ENCODE data around the gene ESRRG.

The ESRRG gene

DNA sequence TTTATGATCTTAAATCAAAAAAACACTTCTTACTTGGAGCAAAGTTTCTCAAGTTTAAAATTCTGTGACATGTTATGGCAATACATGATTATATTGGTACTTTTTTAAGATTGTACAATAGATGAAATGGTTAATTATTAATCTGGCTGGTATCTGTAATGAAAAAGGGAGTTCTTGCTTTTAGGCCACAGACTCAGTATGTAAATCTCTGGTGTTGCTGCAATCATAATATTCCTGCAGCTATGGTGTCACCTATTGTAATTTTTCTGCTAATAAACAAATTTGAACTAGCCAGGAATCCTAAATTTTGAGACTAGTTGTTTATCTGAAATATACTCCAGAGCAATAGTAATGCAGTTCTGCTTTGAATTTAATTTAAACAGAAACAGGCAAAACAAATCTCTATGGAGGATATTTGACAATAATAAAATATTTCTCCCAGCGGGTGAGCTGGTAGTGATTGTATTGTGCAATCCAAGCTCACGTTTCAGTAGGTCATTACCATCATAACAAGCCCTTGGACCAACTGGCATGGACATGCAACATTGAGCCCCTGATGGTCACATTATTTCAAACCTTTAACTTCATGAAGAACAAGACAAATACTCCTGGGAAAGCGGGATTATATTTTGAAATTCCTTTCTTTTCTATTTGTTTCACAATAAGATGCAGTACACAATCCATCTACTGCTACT lies 222.8 kb downstream of the ESRRG start:
- DNase-seq = peak in 1 of 2 experiments; percentile 8

DNA sequence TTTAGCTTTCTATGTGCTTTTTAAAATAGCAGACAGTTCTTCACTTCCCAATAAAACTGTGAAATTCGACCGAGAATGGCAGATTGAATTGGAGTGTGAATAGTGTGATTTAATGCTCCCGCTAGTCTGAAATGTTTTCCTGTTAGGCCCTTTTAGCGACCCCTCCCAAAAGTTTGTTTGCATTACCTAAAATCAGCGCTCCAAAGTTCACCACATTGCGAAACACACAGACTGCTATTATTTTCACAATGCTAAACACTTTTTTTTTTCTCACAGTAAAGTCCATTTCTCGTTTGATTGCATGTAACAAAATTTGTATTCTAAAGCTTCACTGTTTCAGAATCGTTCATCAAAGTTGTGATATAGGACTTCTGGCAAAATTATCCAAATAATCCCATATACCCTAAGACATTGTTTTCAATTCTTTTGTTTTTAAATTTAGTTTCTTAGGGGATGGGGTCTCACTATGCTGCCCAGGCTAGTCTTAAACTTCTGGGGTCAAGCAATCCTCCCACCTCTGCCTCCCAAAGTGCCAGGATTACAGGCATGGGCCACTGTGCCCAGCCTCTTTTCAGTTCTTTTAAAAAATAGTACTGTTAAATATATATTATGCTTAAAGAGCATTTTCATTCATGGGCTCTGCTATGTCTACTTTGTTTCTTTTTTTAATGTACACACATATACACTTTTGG lies 223.5 kb downstream of the ESRRG start:
- no peak for DNase-seq

DNA sequence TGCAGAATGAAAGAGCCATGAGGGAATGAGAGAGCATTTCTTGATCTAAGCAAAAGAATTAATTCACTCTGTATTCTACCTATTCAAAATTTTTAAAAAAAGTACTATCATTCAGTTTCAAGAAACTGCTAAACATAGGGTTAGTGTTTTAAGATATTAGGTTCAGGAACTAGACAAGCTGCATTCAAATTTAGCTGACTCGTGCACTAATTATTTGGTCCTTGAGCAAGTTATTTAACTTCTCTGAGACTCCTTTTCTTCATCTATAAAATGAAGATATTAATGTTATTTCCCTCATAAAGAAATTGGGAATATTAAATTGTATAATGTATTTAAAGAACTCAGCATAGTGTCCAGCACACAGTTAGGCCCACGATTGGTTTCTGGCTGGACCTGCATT lies 225.0 kb downstream of the ESRRG start:
- no peak for DNase-seq

DNA sequence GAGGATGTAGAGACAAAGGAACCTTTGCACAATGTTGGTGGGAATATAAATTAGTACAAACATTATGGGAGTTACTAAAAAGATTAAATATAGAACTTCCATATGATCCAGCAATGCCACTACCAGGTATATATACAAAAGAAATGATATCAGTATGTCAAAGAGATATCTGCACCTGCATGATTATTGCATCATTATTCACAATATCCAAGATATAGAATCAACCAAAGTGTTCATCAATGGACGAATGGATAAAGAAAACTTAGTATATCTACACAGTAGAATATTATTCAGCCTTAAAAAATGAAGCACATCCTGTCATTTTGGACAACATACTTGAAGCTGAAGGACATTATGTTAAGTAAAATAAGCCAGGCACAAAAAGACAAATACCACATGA lies 238.2 kb downstream of the ESRRG start:
- DNase-seq = no peak

DNA sequence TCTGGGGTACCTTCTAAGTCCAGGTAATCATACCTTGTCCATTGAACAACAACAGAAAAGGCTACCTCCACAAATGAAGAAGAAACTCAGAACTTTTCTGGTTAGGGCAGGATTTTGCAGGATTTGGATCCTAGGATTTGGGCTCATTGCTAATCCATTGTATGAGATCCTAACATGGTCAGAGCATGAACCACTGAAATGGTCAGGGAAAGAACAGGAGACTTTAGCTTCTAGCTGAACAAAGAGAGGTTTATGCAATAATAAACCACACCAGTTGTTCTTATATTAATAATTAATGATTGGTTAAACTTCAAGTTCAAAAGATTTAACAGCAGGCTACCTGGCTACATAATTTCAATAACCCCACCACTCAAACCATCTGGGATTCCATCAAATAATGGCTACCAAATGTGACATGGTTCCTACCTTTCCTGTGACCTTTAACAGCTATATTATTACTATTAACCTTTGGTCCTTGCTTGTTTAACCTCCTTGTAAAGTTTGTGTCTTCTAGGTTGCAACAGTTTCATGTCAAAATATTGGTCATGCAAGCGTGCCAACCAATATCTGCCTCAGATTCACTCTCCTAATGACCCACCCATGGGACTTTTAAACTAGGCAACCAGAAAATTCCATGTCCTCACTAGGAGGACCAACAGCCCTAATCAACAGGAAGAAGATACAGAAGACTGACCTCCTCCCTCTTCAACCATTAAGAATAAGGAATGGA lies 239.4 kb downstream of the ESRRG start:
- DNase-seq = no peak

DNA sequence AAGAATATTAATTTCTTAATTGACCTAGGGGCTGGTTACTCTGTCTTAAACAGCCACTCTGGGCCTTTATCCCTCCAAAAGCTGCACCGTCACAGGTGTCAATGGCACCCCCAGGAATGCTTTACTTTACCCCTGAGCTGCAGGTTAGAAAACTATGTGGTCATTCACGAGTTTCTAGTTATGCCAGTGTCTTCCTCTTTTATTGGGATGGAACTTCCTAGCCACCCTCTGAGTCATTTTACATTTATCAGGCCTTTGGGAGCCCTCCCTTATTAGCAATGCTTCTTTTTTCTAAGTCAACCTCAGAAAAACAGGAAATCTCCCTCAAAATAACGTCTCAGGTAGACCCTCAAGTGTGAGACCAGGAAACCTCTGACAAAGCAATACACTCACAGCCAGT lies 240.6 kb downstream of the ESRRG start:
- no peak for DNase-seq

DNA sequence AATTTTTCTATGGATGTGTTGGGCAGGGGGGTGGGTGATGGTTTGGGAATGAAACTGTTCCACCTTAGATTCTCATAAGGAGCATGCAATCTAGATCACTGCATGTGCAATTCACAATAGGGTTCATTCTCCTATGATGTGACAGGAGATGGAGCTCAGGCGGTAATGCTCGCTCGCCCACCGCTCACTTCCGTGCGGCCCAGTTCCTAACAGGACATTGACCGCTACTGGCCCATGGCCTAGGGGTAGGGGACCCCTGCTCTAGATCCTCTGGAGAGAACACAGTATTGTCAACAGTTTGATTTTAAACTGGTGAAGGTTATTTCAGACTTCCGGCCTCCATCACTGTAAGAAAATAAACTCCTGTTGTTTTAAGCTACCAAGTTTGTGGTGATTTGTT lies 245.0 kb downstream of the ESRRG start:
- DNase-seq = no peak

DNA sequence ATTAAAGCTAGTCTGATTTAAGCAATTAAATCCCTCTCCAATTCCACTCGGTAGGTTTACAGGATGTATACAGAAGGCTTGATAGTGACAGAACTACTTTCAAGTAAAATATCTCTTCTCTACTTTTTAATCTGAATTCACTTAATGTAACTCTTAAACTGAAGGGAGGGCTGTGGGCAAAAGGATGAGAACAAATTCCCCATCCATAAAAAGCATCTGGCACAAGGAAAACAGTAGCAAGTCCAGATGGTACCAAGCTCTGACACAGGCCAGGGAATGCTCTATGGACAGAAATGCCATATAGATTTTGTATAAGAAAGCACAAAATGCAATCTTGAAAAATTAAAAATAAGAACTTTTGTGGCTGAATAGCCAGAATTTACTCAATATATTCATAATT lies 246.9 kb downstream of the ESRRG start:
- DNase-seq = no peak

DNA sequence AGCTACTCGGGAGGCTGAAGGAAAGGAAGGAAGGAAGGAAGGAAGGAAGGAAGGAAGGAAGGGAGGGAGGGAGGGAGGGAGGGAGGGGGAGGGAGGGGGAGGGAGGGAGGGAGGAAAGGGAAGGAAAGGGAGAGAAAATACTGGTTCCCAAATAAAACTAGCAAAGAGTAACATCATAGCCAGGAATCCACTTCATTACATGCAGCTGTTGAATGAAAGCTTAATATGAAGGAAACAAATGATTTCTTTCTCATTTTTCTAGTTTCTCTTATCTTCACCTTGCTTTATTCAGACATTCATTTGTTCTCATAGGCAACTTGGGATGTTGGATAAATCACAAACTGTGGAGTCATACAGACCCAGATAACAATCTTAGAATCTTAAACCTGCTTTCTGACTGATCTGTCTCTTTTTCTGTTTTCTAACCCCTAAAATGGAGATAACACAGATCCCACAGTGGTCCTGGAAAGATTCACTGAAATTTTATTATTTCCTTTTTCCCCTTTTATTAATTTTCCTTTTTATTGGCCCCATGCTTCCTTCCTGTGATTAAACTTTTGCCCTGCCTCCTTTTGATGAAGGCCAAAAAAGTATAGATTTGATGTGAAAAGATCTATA lies 247.5 kb downstream of the ESRRG start:
- no peak for DNase-seq

DNA sequence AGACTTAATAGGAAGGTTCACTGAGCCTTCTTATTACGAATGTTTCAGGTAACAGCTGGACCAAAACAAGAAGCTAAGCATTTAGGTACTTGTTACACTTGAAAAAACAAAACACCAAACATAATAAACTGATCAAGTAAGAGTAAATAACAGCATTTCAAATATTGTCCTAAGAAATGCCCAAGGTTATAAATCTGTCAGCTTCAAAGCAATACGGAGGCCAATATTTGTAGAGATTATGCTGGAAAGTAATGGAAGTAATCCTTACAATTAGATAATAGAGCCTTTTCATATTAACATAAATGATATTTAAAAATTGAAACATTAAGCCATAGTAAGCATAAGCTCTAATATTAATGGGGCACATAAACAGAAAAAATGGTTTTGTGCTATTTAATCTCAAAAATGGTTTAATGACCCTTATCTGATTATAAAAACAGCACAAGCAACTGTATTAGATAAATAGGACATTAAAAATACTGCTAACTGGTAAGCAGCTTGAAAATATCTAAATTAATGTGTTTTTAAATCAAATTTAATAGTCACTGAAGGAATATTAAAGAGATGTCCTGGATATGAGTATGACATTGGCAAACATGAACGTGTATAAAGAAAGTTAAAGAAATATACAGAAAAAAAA lies 256.9 kb downstream of the ESRRG start:
- DNase-seq = no peak

DNA sequence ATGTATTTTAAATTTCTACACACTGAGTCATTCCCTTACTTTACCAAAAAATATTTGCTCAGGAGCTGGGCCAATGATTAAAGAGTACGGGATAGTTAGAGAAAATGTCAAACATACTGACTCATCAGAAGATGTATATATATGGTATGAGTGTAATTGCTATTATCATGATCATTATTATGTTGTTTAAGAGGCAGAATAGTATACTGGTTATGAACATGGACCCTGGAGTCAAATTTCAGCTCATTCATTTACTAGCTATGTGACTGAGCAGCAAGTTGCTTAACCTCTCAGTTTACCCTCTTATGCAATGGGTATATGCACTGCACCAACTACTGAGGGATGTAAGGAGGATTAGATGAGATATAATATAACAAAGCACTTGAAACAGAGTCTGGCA lies 258.7 kb downstream of the ESRRG start:
- no peak for DNase-seq

DNA sequence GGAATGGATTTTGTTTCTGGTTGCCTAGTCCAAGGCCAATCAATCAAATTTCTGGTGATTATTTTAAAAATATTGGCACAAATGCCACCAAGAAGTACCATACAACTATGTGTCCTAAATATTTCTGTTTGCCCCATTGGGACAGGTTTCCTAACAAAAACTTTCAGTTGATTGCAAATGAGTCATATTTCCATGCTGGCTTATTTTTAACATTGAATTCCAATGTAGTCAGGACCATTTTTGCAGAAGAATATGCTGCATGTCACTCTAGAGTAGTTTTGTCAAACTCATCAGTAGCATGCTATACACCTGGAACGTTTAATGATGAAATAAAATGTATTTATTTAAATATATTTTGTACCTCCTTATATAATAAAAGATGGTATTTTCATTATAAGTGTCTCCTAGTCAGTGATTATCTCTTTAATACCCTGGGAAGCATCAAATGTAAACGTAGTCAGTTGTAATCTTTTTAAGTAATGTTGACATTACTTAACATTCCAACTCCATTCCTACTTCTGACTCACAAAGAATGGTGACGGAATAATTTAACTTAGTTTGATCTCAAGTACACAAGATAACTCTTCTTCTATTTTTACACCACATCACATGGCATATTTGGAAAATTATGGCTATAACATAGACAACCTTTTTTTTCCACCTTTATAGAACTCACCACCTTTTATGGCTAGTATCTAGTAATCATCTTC lies 261.0 kb downstream of the ESRRG start:
- no peak for DNase-seq

DNA sequence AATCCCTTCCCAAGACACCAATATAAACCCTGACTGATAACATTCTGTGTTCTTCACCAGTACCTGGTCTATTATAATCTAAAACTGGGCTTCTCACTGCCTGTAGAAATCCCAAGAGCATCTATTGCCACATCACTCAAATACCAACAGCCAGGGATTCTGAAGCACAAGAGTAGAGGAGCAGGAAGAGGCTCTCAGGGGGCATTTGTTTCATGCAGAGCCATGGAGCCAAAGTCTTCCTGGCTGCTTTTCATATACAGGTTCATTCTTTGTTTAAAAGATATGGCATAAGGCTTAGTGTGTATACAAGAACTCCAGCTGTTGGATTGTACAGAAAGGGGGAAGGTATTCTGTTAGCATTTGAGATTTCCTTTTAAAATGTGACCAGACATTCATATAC lies 261.8 kb downstream of the ESRRG start:
- peak; percentile 7 to 9 for DNase-seq

DNA sequence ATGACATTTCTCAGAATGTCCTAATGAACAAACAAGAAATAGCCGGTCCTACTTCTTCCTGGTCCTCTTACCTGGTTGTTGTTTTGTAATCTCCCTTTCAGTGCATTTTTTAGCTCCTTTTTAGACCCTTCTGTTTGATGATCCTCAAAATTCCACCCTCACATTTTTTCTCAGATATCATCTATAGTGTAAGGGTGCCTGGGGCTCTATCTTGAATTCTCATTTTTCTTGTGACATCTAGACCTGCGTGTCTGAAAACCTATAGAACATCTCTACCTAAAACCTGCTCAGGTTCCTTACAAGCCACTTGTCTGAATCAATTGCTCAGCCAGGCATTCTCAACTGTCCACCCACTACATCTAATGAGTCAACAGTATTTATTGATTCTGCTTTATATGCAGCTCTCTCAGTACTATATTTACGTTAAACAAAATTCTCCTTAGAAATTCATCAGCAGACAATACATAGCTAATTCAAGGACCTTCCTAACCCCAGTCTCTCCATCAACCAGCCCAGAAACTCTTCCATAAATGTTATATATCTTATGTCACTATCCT lies 263.5 kb downstream of the ESRRG start:
- DNase-seq = no peak

DNA sequence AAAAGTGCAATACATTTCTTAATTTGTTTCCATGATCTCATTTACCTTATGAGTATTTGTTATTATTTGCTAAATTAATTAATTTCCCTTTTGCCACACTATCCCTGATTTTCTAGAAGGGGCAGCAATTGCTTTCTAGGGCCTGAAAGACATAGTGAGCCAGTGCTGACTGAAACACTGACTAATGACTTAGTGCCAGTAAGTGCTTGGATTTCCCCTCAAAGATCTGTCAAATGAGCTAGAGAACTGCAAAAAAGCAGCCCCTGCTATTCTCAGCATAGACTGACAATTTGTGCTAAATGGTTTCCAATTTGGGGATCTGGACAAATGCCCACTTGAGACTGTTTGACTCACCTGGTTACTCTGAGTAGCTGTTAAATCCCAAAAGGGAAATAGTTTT lies 264.4 kb downstream of the ESRRG start:
- DNase-seq = no peak

DNA sequence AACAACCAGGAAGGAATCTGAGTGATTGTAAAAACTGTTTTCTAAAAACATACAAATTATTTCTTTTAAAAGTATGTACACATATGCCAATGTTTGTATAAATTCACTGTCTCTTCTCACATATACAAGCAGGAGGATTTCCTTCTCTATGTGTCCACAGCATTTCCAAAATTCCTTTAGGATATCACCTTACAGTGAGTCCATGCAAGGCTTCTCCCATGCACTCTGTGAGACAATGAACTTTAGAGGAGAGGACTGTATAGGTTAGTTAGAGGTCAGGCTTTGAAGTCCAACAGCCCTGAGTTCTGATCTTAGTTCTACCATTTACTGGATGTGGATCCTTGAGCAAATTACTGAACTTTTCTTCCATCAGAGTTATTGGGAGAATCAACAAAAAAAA lies 265.9 kb downstream of the ESRRG start:
- DNase-seq = no peak

DNA sequence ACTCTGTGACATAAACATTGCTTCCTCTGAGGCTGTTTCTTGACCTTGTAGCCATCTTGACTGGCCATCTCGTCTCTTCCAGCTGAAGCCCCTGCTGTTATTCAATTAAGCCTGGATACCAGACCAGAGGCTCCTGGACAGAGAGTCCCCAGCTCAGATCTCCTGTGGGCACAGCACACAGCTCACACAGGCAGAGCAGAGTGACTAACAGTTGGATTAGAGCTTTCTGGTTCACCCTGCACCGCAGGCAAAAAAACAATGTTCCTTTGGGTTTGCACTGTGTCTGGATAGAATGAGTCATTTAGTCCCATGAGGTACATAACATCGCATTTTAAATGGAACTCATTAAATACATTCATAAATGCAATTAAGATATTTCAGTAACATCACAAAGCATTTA lies 266.5 kb downstream of the ESRRG start:
- no peak for DNase-seq

DNA sequence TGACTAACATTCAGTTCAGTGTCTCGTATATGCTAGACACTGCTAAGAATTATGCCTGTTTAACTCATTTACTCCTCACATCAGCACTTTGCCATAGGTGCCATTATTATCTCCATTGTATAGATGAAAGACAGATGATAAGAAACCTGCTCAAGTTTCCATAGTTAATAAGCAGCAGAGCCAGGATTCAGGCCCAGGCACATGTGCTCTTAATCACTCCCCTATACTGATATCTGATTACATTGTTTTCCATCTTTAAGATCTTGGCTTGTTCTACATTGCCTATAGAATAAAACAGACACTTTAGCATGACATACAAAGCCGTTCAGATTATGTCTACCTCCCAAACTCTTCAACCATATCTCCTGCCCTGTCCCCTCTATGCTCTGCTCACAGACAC lies 269.5 kb downstream of the ESRRG start:
- no peak for DNase-seq
